CD14-positive monocyte (primary cell): ENCODE data around the gene TFPI2. TPM values are rescaled to one million over a fixed set of nuclear protein-coding genes. Genes with fewer than 3 reads are reported as not detected.

Source experiments
- DNase-seq, 3 donors: peaks; one replicate each; pipeline ENCODE4 v3.0.0-alpha.2; 2011 to 2022
- H2AFZ ChIP-seq: 2 replicates; pipeline ENCODE4 v1.6.0; 2012; ENCODE audit warnings: mild to moderate bottlenecking, low read depth, low read length, inconsistent platforms; ENCODE audit not compliant: insufficient read depth, poor library complexity, severe bottlenecking
- H3K27ac ChIP-seq, 2 donors: 1 replicate in 1 of 2; 2 replicates in 1 of 2; pipeline ENCODE4 v1.5.1; 2012 to 2013; ENCODE audit warnings: low read length in 2 of 2, control low read depth in 1 of 2, inconsistent platforms in 1 of 2, low read depth in 1 of 2, mild to moderate bottlenecking in 1 of 2
- H3K27me3 ChIP-seq, 2 donors: one replicate each; pipeline versions ENCODE4 v1.6.0 to v1.6.1; 2011 to 2013; ENCODE audit warnings: low read length in 2 of 2; ENCODE audit not compliant: control insufficient read depth in 2 of 2, insufficient read depth in 2 of 2
- H3K36me3 ChIP-seq, 2 donors: replicated peaks in 1 of 2; 1 replicate in 1 of 2; 2 replicates in 1 of 2; pipeline versions ENCODE4 v1.5.1 to v1.6.1; 2012 to 2013; ENCODE audit warnings: low read length in 2 of 2, control low read depth in 1 of 2, inconsistent platforms in 1 of 2, mild to moderate bottlenecking in 1 of 2; ENCODE audit not compliant: insufficient read depth in 2 of 2, control insufficient read depth in 1 of 2
- H3K4me1 ChIP-seq, 2 donors: 1 replicate in 1 of 2; 2 replicates in 1 of 2; pipeline versions ENCODE4 v1.5.1 to v1.6.1; 2012 to 2013; ENCODE audit warnings: low read length in 2 of 2, control low read depth in 1 of 2, inconsistent platforms in 1 of 2, mild to moderate bottlenecking in 1 of 2, moderate library complexity in 1 of 2; ENCODE audit not compliant: insufficient read depth in 2 of 2, control insufficient read depth in 1 of 2
- H3K4me2 ChIP-seq: replicated peaks from 2 replicates; pipeline ENCODE3; 2012; ENCODE audit warnings: low read length, moderate library complexity, mild to moderate bottlenecking; ENCODE audit not compliant: poor library complexity, severe bottlenecking; ENCODE audit errors: extremely low read depth
- H3K4me3 ChIP-seq, 3 experiments: fragments of 200-600 bp in 1 of 3; sonication (generic) in 1 of 3; replicated peaks in 1 of 3; 1 replicate in 2 of 3; 2 replicates in 1 of 3; pipeline ENCODE4 v1.5.1; 2011 to 2013; ENCODE audit warnings: low read length in 3 of 3, mild to moderate bottlenecking in 3 of 3, control low read depth in 2 of 3, low read depth in 2 of 3, inconsistent platforms in 1 of 3, moderate library complexity in 1 of 3
- H3K79me2 ChIP-seq: 2 replicates; pipeline ENCODE4 v1.6.0; 2012; ENCODE audit warnings: mild to moderate bottlenecking, control low read depth, inconsistent platforms, low read length, moderate library complexity; ENCODE audit not compliant: insufficient read depth
- H3K9ac ChIP-seq: 2 replicates; pipeline ENCODE4 v1.6.0; 2017; ENCODE audit warnings: low read length, mild to moderate bottlenecking; ENCODE audit not compliant: insufficient read depth, poor library complexity, severe bottlenecking
- H3K9me3 ChIP-seq, 2 donors: replicated peaks in 1 of 2; 1 replicate in 1 of 2; 2 replicates in 1 of 2; pipeline versions ENCODE4 v1.5.1 to v1.6.1; 2012 to 2013; ENCODE audit warnings: low read length in 2 of 2, control low read depth in 1 of 2; ENCODE audit not compliant: control insufficient read depth in 1 of 2, insufficient read depth in 1 of 2
- H4K20me1 ChIP-seq: 2 replicates; pipeline ENCODE4 v1.6.0; 2012; ENCODE audit warnings: mild to moderate bottlenecking, low read length, control low read depth, moderate library complexity; ENCODE audit not compliant: insufficient read depth
- H3K27ac Mint-ChIP-seq, 7 donors: one replicate each; pipeline ENCODE4 v1.8.0; 2020; ENCODE audit warnings: mild to moderate bottlenecking in 7 of 7, mixed read lengths in 7 of 7, moderate library complexity in 6 of 7, inconsistent platforms in 2 of 7
- H3K27me3 Mint-ChIP-seq, 3 donors: one replicate each; pipeline ENCODE4 v1.8.0; 2021 to 2022; ENCODE audit warnings: low read depth in 3 of 3, mild to moderate bottlenecking in 3 of 3, mixed read lengths in 3 of 3, moderate library complexity in 3 of 3, inconsistent platforms in 1 of 3
- H3K36me3 Mint-ChIP-seq, 2 donors: one replicate each; pipeline ENCODE4 v1.8.0; 2020; ENCODE audit warnings: mixed read lengths in 2 of 2, inconsistent platforms in 1 of 2, mild to moderate bottlenecking in 1 of 2
- H3K4me1 Mint-ChIP-seq: one replicate; pipeline ENCODE4 v1.8.0; 2020; ENCODE audit warnings: mild to moderate bottlenecking, mixed read lengths
- H3K4me3 Mint-ChIP-seq, 2 donors: one replicate each; pipeline ENCODE4 v1.8.0; 2020; ENCODE audit warnings: mild to moderate bottlenecking in 2 of 2, mixed read lengths in 2 of 2, moderate library complexity in 1 of 2
- H3K9me3 Mint-ChIP-seq, 7 donors: one replicate each; pipeline ENCODE4 v1.8.0; 2020 to 2022; ENCODE audit warnings: mixed read lengths in 7 of 7, mild to moderate bottlenecking in 6 of 7, moderate library complexity in 6 of 7, inconsistent platforms in 2 of 7
- CTCF ChIP-seq: fragments of 200-600 bp; IDR thresholded peaks from one replicate; pipeline ENCODE4 v1.8.0; 2022; ENCODE audit warnings: antibody characterized with exemption, mild to moderate bottlenecking
- WGBS: methylation state at CpG from one replicate; pipeline ENCODE4 v1.1.5; 2013; ENCODE audit warnings: missing lambda C conversion rate; ENCODE audit not compliant: insufficient coverage; 5-methylcytosine and 5-hydroxymethylcytosine counted together
- intact Hi-C, 2 donors: fragments of 100-400 bp; cut with micrococcal nuclease; formaldehyde crosslinking; loops; one replicate each; pipeline versions ENCODE4 v1.15.0 to v1.15.1; 2023
- polyA plus RNA-seq, 3 donors: library from polyadenylated mRNA; depleted of rRNA in 1 of 3; unstranded in 2 of 3; stranded (reverse) in 1 of 3; fragments of 300-500 nt in 2 of 3; fragments of >200 nt in 1 of 3; fragmentation: Illumina TruSeq in 2 of 3; gene quantifications; 1 replicate in 2 of 3; 2 replicates in 1 of 3; pipeline ENCODE4 v1.2.3, GENCODE V29; 2012 to 2021

The TFPI2 gene
- polyA plus RNA-seq, 3 donors, result not detected

GRCh38 chr7:93927585-93927984 lies 37.0 kb upstream of the TFPI2 start:
- intact Hi-C loops, result no loop called here

GRCh38 chr7:93926800-93927199 lies 36.2 kb upstream of the TFPI2 start:
- Histone ChIP-seq H3K9ac (no peak overlapping the region), H3K9me3 (no peaks in the 10 kb centered on the region), H3K4me1 (peaks cover 1 to 3% of the 10 kb centered on the region in 2 donors), H3K27ac (no peak overlapping the region), H3K4me3 (no peak overlapping the region), H3K4me2 (no peak overlapping the region), H3K79me2 (no peaks in the 10 kb centered on the region), H3K36me3 (no peaks in the 10 kb centered on the region), H2AFZ (no peak overlapping the region), H3K27me3 (peaks cover 13 to 15% of the 10 kb centered on the region in 2 donors), H4K20me1 (no peaks in the 10 kb centered on the region)
- TF ChIP-seq CTCF, result no peak
- H3K36me3 Mint-ChIP-seq, result no peaks in the 10 kb centered on the region
- WGBS, result 71% methylated on average over 1 of the region's 1 CpG
- no peak for DNase-seq
- intact Hi-C loops, result no loop called here
- peaks cover 5% of the 10 kb centered on the region for H3K4me1 Mint-ChIP-seq
- H3K27me3 Mint-ChIP-seq, result peaks cover 8 to 16% (median 13%) of the 10 kb centered on the region in 3 donors
- peaks cover 0 to 1% (median 0%) of the 10 kb centered on the region in 7 donors for H3K9me3 Mint-ChIP-seq
- H3K27ac Mint-ChIP-seq, result no peak overlapping the region
- H3K4me3 Mint-ChIP-seq, result no peak overlapping the region

More at GRCh38 chr7:93927585-93927984, 37.0 kb upstream of the TFPI2 start:
- Histone ChIP-seq H3K79me2 (no peaks in the 10 kb centered on the region), H3K4me3 (no peak overlapping the region), H4K20me1 (no peaks in the 10 kb centered on the region), H2AFZ (no peak overlapping the region), H3K36me3 (no peaks in the 10 kb centered on the region), H3K9me3 (no peaks in the 10 kb centered on the region), H3K9ac (no peak overlapping the region), H3K4me2 (no peak overlapping the region), H3K4me1 (no peaks in the 10 kb centered on the region), H3K27ac (no peak overlapping the region), H3K27me3 (peaks cover 7% of the 10 kb centered on the region in 2 donors)
- Mint-ChIP-seq H3K9me3 (peaks cover 0 to 1% (median 0%) of the 10 kb centered on the region in 7 donors), H3K4me3 (no peak overlapping the region), H3K4me1 (no peaks in the 10 kb centered on the region), H3K36me3 (no peaks in the 10 kb centered on the region), H3K27ac (no peak overlapping the region), H3K27me3 (peaks cover 1 to 9% (median 8%) of the 10 kb centered on the region in 3 donors)
- no peak for DNase-seq
- no peak for TF ChIP-seq CTCF
- WGBS, result 94% methylated on average over 3 of the region's 3 CpGs
